GM12874 (cell line): ENCODE results near the gene PANX2.
A peak's percentile ranks its signal among the peaks of the same experiment; 100 is the strongest.

Experiments used
- CTCF ChIP-seq: IDR thresholded peaks from 2 replicates; pipeline ENCODE4 v1.5.1; 2011; ENCODE audit warnings: low read depth, mild to moderate bottlenecking, control low read depth, low read length, moderate library complexity; ENCODE audit not compliant: insufficient read depth

Gene PANX2

GRCh38 chr22:50180727-50181521 is 10.4 kb downstream of the PANX2 start:
- TF ChIP-seq CTCF = no peak

GRCh38 chr22:50182176-50183081 is 11.9 kb downstream of the PANX2 start:
- TF ChIP-seq CTCF = no peak

- TF ChIP-seq CTCF = no peak
These were observed 12.8 kb downstream of the PANX2 start for GRCh38 chr22:50183141-50183971.

GRCh38 chr22:50184004-50184901 is 13.7 kb downstream of the PANX2 start:
- TF ChIP-seq CTCF = 0 out of 2 replicates have a peak, but pooled peaks have one; percentile 4

- TF ChIP-seq CTCF = no peak
These were observed 14.4 kb downstream of the PANX2 start for GRCh38 chr22:50184902-50185374.

- no peak for TF ChIP-seq CTCF
These were observed 15.0 kb downstream of the PANX2 start, which contains the start of gene TRABD for GRCh38 chr22:50185375-50186087. Gene TRABD (plus strand): TSS chr22:50185913. CDS start chr22:50193061, 7,148 bp downstream.
